SHP77 treated with DMSO at 0.1 percent for 48 hours (cell line): ENCODE results near the gene HPS1.

Source experiments
- DNase-seq: peaks from one replicate; lab custom pipeline; 2025; lab: John Stamatoyannopoulos, UW

The HPS1 gene

DNA sequence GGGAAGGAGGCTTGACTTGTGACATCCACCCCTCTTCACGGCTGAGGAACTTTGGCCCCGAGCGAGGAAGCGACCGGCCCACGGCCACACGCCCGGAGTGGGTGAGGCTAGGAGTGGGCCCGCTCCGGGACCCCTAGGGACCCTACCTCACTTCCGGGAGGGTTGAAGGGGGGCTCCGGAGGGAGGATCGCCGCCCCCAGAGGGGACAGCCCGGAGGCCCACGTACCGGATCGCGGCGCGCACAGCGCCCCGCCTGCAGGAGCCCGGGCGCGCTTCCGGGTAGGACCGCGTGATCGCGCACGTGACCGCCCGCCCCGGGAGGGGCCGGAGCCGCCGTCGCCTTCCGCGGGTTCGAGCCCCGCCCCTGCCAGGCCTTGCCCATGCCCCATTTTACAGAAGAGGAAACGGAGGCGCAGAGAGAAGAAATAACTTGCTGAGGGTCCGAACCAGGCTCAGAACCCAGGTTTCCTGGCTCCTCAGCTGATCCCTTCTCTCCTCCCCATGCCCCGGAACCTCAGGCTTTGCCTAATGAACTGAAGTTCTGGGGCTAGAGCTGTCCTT, at the start of gene HPS1:
Gene HPS1, minus strand, starts transcription at position 275 of the 561 bp plus-strand sequence. CDS start 3,695 bp downstream, outside the sequence.
- DNase-seq = peak; percentile 29

DNA sequence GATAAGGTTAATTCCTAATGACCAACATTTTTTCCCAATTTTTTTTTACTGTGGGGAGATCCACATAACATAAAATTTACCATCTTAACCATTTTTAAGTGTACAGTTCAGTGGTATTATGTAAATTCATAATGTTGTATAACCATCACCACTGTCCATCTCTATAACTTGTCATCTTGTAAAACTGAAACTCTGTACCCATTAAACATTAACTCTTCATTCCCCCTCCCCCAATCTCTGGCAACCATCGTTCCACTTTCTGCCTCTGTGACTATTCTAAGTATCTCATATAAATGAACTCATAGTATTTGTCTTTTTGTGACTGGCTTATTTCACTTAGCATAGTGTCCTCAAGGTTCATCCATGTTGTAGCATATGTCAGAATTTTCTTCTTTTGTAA, 46.0 kb upstream of the HPS1 start:
- no peak for DNase-seq

DNA sequence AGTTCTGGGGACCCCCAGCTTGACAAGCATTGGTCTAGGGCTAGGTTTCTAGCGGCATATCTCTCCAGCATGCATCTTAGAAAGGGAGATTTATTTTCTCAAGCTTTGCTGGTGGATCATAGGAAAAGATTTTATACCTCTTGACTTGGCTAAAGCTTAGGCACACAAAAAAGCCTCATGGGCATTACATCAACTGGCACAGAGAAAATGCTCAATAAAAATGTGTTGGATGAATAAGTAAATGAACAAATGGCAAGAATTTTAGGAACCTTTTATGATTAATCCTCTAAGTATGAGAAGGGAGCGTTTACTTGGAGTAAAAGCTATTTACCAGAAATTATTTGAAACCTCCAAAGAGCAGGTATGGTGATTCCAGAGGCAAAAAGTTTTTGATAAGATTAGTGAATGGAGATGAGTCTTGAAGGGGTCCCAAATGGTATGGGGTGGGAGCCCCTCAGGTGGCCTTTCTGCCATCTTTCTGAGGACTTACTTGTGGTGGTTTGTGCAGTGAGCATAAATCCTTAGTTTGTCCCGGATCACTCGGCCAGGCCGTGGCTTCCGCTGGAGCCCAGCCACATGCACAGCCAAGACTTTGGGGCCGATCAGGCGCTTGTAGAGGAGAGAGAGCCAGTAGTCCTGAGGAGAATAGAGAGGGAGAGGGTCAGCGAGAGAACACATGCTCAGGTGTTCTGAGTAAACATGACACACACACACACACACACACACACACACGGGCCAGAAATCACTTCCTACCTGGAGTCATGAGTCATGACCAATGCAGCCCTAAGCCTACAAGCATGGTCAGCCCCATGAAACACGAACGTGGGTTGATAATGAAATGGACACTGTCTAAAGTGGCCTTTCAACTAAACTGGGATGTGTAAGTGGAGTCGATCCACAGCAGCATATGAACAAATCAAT, 43.1 kb upstream of the HPS1 start:
- DNase-seq = no peak

DNA sequence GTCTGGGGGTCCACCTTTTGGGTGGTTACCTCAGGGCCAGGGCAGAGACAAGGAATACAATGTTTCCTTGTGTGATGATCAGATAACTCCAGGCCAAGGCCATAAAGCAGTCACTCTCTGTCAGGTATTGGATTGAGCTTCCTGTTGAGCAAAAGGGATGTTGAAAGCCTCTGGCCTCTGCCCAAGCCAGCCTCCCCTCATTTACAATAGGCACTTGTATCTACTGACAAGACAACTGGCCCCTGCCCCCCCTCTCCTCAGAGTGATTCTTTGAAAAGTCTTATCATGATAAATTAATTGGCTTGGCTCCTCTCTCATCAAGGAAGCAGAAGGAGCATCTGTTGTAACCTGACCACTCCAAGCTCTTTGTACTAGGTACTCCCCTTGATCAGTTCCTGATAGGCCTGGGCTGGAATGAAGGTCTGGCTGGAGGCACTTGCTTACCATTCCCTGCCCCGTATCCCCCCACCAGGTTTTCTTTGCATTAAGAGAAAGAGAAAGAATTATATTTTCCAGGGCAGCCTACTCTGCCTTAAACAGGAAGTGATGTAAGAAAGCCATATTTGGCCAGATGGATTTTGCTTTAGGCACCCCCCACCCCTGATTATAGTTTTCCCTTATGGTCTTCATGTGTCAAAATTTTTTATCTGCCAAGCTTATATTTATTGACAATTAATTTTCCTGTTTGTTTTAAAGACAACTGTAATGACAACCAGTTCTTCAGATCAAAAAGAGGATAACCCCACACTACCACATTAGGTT, 42.1 kb upstream of the HPS1 start:
- DNase-seq = no peak

DNA sequence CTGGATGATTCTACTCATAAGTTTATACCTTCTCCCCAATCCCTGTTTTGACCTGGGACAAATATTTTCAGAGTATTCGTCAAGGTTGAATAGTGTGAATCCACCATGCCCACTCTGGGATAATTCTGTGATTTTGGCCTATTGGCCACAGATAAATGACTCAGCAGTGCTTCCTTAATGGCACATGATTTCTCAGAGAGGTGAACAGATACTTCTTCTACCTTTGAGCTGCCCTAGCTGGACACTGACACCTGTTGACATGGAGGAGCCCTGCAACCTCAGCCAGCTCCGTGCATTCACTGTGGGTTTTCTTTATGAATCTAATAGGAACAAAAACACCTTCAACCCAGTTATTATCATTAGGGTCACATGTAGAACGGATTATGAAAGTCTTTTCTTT, 40.9 kb upstream of the HPS1 start:
- DNase-seq = no peak

DNA sequence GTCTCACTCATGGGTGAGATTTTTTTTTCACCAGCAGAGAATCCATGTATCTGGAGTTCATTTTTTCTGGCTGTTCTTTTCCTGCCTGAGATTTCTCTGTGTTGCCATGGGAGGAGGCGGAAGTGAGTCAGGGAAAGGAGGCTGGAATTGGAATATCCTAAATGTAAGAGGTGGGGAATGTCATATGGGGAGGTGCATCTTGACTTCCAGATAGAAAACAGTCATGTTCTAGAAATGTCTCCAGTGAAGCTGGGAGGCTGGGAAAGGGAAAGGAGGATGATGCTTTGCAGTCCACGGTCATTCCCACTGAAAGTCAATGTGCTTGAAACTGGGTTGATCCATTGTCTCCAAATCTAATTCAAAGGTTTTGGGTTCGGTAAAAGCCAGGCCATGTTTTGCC, 39.7 kb upstream of the HPS1 start:
- DNase-seq = no peak

DNA sequence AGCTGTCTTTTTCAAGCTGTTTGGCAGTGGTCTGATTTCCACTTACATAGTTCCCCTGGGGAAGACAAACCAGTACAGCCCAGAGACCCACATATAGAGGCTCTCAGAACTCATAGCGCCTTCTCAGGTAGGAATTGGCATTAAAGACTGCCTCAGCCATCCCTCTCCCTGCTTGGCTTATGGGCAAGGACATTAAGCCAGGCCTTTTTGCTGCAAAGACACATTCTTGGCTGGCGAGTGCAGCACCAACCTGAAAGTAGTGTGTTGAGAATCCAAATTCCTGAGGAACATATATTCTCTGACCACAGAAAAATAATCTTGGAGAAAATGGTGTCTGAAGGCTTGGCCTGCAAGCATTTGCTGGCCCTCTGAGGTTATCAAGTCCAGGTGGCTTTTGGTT, 39.2 kb upstream of the HPS1 start:
- DNase-seq = no peak

DNA sequence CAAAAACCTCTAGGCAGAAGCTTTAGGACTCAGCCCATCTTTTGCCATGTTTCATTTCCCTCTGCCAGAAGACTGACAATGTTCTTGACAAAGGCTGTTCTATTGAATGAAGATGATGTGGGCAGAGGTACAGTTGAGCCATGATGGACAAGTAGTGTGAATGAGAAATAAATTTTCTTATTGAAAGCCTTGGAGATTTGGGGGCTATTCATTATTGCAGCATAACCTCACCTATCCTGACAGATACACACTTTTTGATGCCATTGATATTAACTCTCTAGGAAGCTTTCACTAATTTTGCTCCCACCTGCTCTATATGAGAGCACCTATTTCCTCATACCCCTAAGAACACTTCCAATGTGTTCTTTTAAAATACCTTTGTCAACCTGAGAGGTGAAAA, 36.9 kb upstream of the HPS1 start:
- DNase-seq = no peak

DNA sequence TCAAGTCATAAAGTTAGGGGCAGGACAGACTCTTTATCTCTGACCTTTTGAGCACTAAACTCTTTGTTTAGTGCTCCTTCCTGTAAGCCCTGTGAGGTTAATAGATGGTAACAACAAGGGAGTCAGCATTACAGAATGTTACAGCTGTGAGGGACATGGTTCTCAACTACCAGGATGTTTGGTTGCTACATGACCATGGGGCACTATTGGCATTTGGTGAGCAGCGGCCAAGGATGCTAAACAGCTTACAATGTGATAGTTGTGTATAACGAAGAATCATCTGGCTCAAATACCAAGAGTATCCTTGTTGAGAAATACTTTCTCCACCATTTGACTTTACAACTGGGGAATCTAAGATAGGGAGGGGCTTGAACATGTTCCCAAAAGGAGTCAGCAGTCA, 35.4 kb upstream of the HPS1 start:
- DNase-seq = no peak

DNA sequence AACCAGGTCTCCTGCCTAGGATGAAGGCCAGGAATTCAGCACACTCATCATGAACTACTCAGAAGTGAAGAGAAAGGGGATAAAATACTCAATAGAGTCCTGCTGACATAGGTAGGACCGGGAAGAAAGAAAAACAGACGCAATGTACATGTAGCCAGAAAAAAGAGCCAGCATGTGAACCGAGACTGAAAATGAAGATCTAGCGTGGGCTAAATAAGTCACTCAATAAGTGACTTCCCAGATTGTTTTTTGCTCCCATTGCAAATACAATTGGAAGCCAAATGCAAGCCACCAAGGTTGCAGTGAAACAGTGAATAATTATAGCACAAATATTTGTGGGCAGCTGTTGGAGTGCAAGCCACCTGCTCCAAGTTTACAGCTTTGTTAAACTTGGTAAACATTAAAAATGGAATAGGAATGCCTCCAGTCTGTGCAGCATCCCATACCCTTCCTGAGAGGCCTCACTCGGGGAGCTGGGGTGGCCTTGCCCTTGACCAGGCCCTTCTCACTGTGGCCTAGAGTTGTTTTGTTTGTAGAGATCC, 34.7 kb upstream of the HPS1 start:
- DNase-seq = no peak

DNA sequence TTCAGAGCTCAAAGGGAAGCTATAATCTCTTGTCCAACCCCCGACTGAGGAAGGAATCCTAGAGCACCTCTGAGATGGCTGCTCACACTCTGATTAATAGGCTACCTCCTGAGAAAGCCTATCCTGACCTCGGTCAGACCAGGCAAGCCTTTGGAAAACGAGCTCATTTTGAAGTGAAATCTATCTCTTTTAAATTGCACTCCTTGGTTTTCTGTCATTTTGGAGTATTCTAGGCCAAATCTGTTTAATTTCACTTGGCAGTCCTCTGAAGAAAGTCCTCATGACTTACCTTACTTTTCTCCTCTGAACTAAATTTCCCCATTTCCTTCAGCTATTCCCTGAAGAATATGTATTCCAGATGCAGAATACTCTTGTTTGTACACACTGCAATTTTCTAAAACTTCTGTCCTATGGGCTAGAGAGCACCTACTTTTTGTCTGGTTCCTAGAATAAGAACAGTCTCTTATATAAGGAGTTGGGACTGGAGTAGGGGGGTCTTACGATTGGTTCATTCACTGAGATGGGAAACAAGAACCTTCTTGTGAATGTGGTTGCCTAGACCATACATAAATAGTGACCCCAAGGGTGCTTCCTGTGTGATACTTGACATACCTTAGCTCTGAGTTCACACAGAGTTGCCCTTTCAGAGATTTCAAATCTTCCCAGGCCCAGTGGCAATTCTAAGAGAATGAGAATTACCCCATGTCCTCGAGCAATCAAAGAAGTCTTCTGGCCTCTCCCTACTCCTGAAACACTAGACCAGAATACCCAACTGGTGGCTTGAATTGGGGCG, 31.9 kb upstream of the HPS1 start:
- no peak for DNase-seq

DNA sequence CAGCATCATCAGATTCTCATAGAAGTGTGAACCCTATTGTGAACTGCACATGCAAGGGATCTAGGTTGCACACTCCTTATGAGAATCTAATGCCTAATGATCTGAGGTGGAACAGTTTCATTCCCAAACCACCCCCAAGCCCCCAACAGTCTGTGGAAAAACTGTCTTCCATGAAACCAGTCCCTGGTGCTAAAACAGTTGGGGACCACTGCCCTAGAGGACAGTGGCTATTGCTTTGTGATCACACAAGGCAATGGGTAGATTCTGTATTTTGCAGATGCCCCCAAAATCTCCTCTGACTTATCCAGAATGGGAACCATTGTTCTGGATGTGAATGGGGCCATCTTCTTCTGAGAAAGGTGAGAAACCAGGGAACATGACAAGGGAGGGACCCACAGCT, 31.1 kb upstream of the HPS1 start:
- no peak for DNase-seq

DNA sequence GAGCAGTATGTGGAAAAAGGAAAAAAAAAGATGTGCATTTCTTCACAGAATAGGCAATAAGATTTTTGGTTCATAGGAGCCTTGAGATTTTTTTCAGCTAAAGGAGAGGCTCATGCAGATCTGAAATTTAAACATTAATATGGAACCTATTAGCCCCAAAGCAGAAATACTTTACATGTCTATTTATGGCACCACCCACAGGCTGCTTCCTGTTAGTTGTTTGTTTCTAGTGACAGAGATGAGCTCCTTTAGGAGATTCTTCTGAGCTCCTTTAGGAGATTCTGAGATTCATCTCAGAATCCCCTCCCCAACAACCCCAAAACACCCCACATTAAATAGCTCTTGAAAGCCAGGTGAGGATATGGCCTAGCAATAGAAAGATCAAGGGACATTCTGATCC, 27.9 kb upstream of the HPS1 start:
- no peak for DNase-seq

DNA sequence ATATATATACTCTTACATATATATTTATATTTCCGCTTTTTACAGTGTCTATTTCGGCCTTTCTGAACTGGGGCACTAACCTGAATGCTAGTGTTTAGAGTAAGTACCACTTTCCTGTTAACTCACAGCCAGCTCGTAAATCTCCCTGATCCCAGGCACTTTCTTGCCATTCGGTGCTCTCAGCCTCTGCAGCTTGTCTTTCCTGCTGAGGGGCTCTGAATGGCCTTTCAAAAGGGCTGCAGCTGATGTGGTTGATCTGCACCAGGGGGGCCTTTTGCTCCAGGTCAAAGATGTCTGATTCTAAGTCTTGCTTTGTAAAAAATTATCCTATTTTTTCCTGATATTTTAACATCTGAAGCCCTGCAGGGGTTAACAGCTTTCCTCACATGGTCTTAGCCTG, 25.5 kb upstream of the HPS1 start:
- no peak for DNase-seq

DNA sequence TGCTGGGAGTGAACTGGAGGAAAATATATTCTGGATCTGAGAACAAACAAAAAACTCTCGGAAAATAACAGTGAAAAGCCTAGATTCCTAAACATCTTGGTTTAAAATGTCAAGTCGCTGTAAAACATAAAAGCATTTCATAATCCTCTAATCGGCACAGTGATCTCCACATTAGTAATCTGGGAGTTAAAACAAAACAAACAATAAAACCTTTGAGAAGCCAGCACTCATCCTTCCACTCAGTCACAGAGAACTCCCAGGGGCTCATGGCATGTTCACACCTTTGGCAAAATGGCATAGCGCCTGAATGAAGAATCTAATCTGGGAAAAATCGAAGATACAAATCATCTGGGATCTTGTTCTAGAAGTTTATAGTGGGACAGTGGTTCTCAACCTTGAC, 24.1 kb upstream of the HPS1 start:
- no peak for DNase-seq

DNA sequence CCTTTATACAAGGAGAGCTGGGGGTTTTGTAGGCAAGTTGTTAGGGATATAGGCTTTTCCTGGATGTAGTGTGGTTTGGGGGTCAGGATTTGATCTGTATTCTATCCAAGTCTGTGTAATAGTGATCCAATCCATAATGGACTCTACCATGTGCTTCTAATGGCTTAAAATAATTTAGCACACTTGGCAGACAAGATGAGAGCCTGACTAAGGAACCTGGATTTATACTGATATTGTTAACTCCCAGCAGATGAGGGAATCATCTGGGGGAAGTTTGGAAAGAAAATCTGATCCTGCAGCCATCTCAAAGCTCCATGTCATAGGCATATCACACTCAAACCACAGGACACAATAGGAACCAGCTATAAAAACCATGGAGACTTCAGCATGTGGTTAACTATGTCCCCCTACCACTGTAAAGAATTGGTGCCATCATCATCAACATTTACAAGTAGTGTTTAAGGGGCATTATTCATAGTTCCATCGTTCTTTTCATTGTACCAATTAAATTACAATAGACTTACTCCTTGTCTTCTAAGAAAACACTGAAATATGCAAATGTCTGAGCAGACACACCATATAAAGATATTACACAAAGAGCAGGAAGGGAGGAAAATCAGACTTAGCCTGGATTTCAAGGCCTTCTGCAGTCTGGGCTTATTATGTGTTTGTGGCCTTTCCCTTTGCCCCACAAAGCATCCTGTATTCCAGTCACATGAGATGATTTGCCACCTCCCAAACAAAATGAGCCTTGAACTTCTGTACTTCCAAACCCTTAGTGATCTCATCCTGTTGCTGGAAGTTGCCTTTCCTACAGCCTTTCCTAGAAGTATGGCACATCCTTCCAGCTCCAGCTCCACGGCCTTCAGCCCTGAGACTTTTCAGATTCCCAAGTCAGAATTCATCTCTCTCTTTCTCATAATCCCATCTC, 22.5 kb upstream of the HPS1 start:
- no peak for DNase-seq

DNA sequence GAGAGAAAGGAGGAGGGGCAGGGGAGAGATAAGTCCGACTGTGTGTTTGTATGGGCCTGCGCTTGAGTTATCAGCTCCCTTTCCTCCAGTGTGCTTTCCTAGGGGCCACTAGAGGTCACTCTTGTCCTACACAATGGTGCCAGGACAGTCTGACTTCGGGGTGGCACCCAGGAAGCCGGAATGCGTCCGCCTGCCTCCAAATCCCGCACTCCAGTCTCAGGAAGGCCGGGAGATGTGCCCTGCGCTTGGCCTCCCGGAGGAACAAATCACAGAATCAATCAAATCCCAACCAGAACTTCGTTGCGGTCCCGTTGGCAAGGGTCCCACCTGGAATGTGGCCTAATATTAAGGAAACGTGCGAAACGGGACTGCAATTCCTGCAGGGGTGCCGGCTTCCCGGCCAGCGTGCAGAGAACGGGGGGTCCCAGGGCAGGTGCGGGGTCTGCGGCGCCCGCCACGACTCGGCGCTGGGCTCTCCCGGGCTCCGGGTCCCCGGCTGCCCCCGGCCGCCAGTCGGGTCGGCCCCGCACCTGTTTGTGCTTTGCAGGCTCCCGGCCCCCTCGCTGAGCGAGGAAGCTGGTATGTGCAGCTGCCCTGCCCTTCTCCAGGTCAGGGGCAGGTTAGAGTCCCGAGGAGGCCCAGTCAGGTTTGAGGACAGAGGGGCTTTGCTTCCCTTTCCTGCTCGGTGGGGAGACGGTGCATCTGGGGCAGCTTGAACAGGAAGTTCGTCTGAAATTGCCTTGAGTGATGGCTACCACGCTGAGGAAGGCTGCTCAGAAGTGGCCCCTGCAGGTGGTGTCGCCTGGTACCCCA, 21.0 kb upstream of the HPS1 start:
- peak; percentile 29 for DNase-seq

DNA sequence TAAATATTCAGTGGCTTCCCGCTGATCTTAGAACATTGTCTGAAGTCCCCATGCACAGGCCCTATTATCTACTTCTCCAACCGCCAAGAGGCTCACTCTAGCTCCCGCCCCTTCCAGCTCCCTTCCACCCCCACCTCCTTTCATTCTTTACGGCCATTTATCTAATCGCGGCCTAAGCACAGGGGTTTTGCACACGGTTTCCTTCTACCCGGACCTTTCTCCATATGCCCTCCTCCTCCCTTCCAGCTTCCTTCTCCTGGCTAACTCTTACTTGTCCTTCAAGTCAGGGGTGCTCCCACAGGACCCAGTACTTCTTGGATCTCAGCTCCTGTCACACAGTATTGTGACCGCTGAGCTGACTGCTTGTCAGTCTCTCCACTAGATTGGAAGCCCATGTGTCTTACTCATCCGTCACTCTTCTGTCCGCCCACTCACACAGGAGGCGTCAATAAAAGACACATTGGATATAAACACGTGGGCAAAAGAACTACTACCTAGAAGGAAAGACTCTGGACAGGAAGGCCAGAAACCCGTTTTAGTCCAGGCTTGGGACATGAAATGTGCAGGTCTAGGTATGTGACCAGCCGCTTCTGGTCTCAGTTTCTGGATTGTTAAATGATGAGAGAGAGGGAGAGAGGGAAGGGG, 20.2 kb upstream of the HPS1 start:
- no peak for DNase-seq

DNA sequence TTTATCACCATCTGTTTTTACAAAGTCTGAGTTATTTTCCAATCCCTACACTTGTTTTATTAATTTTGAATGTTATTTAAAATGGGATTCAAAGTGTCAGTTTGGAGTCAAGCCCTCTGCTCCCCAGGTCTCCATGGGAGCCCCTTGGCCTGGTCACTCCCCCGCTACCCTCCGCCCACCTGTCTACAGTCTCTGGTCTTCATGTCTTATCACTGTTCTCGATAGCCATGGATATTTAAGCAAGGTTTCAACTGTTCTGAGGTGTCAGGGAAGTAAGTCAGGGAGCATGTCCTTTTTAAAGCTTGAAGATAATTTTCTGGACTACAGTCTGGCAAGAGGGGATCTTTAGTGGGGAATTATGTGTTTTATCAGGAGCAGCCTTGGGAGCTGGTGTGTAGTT, 19.1 kb upstream of the HPS1 start:
- DNase-seq = no peak
